Globus pallidus (tissue), 1 donor: ENCODE data around the gene AUTS2.

Experiments used
- DNase-seq: peaks from one replicate; pipeline ENCODE4 v3.0.0-alpha.2; 2015; ENCODE audit warnings: low spot score

The AUTS2 gene

GRCh38 chr7:69656890-69657289 lies 58.6 kb downstream of the AUTS2 start:
- no peak for DNase-seq

GRCh38 chr7:69657331-69657730 lies 59.1 kb downstream of the AUTS2 start:
- DNase-seq, result no peak

- DNase-seq, result no peak
Observed at GRCh38 chr7:69657985-69658384, 59.7 kb downstream of the AUTS2 start.

- no peak for DNase-seq
Observed at GRCh38 chr7:69659983-69660382, 61.7 kb downstream of the AUTS2 start.

GRCh38 chr7:69661342-69661741 lies 63.1 kb downstream of the AUTS2 start:
- no peak for DNase-seq

- DNase-seq, result no peak
Observed at GRCh38 chr7:69663911-69664832, 65.9 kb downstream of the AUTS2 start.

- no peak for DNase-seq
Observed at GRCh38 chr7:69665369-69665768, 67.1 kb downstream of the AUTS2 start.

GRCh38 chr7:69668339-69668870 lies 70.1 kb downstream of the AUTS2 start:
- no peak for DNase-seq

- no peak for DNase-seq
Observed at GRCh38 chr7:69670701-69671100, 72.4 kb downstream of the AUTS2 start.

GRCh38 chr7:69673074-69673473 lies 74.8 kb downstream of the AUTS2 start:
- DNase-seq, result no peak

- no peak for DNase-seq
Observed at GRCh38 chr7:69674701-69675182, 76.5 kb downstream of the AUTS2 start.

- no peak for DNase-seq
Observed at GRCh38 chr7:69676247-69676646, 78.0 kb downstream of the AUTS2 start.

- no peak for DNase-seq
Observed at GRCh38 chr7:69677054-69677852, 79.0 kb downstream of the AUTS2 start.

GRCh38 chr7:69677881-69678493 lies 79.7 kb downstream of the AUTS2 start:
- no peak for DNase-seq

- DNase-seq, result no peak
Observed at GRCh38 chr7:69678494-69679187, 80.4 kb downstream of the AUTS2 start.

- no peak for DNase-seq
Observed at GRCh38 chr7:69681181-69681580, 82.9 kb downstream of the AUTS2 start.

GRCh38 chr7:69682518-69682917 lies 84.2 kb downstream of the AUTS2 start:
- no peak for DNase-seq

GRCh38 chr7:69683002-69683401 lies 84.7 kb downstream of the AUTS2 start:
- DNase-seq, result no peak

- no peak for DNase-seq
Observed at GRCh38 chr7:69684369-69685292, 86.4 kb downstream of the AUTS2 start.

GRCh38 chr7:69685293-69685631 lies 87.0 kb downstream of the AUTS2 start:
- no peak for DNase-seq

GRCh38 chr7:69686366-69686765 lies 88.1 kb downstream of the AUTS2 start:
- DNase-seq, result no peak
